Astrocyte of the spinal cord (primary cell): ENCODE results near the gene FXR1.

Experiments
- DNase-seq: peaks from one replicate; pipeline ENCODE4 v3.0.0; 2011; ENCODE audit warnings: low read depth, low spot score
- H3K4me3 ChIP-seq: 2 replicates; pipeline ENCODE4 v1.5.1; 2011; ENCODE audit warnings: low read depth, mild to moderate bottlenecking, low read length, moderate library complexity
- in situ Hi-C: cut with HindIII; loops from 2 replicates; pipeline ENCODE4 v1.10.0; 2017; ENCODE audit warnings: low sequenced_read_pairs
- TF ChIP-seq, protein P1 (sequence below): IDR thresholded peaks from 2 replicates; pipeline ENCODE4 v1.5.1; 2012; ENCODE audit warnings: low read depth, mild to moderate bottlenecking, low read length, inconsistent platforms

FXR1 gene

DNA sequence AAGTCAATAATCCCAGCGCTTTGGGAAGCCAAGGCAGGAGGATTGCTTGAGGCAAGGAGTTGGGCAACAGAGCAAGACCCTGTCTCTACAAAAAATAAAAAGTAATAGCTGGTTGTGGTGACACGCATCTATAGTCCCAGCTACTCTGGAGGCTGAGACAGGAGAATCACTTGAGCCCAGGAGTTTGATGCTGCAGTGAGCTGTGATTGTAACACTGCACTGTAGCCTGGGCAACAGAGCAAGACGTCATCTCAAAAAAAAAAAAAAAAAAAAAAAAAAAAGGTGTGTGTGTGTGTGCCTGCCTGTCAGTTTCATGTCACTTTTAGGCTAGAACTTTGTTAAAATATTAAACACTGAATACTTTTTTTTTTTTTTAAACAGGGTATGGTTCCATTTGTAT, 48.6 kb downstream of the FXR1 start:
- DNase-seq, result no peak
- in situ Hi-C loops, result no loop called here
- TF ChIP-seq, protein P1, sequence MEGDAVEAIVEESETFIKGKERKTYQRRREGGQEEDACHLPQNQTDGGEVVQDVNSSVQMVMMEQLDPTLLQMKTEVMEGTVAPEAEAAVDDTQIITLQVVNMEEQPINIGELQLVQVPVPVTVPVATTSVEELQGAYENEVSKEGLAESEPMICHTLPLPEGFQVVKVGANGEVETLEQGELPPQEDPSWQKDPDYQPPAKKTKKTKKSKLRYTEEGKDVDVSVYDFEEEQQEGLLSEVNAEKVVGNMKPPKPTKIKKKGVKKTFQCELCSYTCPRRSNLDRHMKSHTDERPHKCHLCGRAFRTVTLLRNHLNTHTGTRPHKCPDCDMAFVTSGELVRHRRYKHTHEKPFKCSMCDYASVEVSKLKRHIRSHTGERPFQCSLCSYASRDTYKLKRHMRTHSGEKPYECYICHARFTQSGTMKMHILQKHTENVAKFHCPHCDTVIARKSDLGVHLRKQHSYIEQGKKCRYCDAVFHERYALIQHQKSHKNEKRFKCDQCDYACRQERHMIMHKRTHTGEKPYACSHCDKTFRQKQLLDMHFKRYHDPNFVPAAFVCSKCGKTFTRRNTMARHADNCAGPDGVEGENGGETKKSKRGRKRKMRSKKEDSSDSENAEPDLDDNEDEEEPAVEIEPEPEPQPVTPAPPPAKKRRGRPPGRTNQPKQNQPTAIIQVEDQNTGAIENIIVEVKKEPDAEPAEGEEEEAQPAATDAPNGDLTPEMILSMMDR, result no peak
- H3K4me3 ChIP-seq, result no peak overlapping the region

DNA sequence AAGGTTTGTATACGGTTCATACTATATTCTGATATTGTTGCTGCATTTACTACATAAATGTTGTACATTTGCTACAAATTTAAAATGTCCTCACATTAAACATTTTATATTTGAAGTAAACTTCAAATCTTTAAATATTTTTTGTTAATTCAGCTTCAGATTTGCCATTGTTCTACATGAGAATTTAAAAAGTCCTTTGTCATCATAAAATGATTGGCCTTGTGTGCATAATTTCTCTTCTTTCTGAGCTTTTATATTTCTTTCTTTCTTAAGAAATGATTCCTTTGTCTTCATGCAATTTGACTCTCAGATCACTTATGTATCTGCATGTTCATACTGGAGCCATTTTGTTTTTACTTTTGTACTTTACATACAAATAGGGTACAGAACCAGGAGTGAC, 49.1 kb downstream of the FXR1 start:
- TF ChIP-seq, protein P1, result no peak
- DNase-seq, result no peak
- in situ Hi-C loops, result no loop called here
- H3K4me3 ChIP-seq, result no peak overlapping the region

DNA sequence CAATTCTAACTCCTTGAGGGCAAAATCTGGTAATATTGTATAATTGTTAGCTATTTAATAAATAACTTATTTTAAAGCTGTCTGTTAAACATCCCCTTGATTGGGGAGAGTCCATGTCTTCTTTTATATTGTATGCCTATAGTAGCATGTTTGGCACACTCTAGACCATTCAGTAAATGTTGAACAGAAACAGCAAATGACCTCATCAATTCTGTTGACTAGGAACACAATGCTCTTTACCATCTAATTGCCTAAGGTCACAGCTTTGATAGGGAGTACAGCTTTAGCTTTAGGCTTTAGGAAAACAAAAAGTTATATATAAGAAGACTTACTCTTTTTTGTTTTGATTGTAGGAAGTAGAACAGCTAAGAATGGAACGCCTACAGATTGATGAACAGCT, 50.1 kb downstream of the FXR1 start:
- no peak for DNase-seq
- TF ChIP-seq, protein P1, result no peak
- H3K4me3 ChIP-seq, result no peak overlapping the region
- in situ Hi-C loops, result no loop called here

DNA sequence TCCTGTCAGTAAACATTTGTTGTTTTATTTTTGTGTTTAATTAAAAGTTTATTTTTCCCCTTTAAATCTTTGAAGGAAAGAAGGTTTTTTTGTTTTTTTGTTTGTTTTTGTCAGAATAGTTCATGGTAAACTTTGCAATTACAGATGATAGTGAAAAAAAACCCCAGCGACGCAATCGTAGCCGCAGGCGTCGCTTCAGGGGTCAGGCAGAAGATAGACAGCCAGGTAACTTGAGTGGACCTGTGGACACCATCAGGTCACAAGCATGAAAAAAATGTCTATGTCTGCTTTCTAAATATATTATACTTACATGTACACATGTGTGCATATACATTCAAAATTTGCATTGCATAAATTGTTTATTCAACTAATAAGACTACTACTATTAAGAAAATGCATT, 58.5 kb downstream of the FXR1 start:
- H3K4me3 ChIP-seq, result no peak overlapping the region
- in situ Hi-C loops, result no loop called here
- DNase-seq, result no peak
- TF ChIP-seq, protein P1, result no peak

DNA sequence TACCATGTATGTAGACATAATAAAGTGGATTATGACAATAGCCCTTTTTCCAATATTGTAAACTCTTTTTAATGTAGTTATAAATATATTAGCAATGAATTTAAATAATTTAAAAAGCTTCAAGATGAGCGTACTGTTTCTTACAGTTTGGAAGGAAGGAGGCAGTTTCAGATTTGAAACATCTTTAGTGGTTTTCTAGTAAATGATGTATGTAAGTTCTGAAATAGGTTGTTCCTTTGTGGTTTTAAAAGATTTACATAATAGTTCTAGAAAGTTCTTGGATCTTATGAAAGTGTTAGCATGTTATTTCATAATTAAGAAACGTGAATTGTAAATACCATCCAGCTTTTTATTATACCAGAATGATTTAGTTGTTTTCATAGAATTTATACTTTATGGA, 61.1 kb downstream of the FXR1 start:
- H3K4me3 ChIP-seq, result no peak overlapping the region
- in situ Hi-C loops, result no loop called here
- TF ChIP-seq, protein P1, result no peak
- DNase-seq, result no peak

DNA sequence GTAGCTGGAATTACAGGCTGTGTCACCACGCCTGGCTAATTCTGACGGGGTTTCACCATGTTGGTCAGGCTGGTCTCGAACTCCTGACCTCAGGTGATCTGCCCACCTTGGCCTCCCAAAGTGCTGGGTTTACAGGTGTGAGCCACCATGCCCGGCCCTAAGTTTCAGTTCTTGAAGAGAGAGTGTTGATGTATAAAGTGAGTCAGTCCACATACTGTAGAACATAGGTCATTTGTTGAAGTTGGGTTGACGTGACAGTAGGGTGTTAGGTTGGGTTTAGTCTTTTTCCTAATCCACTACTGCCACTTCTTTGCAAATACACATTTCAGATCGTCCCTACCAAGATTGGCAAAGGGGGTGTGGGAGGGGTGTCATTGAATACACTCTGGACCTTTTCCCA, 61.8 kb downstream of the FXR1 start:
- in situ Hi-C loops, result no loop called here
- no peak for DNase-seq
- TF ChIP-seq, protein P1, result no peak
- no peak overlapping the region for H3K4me3 ChIP-seq

DNA sequence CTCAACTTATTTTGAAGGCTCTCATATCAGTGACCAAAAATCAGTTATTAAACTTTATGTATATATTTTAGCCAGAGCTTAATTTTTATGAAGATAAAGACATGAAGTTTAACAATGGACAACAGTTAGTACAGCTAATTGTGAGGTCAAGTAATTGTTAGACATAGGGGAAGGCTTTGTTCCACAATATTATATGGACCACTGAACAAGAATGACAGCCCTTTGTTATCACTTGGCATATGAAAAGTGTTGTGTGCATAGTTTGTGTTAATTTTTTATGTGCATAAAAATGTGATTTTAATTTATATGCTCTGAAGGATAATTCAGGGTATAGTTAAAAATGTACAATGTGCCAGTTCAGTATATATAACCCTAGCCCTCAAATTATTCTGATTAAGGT, 65.0 kb downstream of the FXR1 start:
- H3K4me3 ChIP-seq, result no peak overlapping the region

More for the DNA sequence above, 65.0 kb downstream of the FXR1 start:
- TF ChIP-seq, protein P1, result no peak
- no peak for DNase-seq
- in situ Hi-C loops, result no loop called here
